Vagina (tissue), 2 donors: ENCODE measurements around the gene MRC2.

Experiments
- CTCF ChIP-seq, 3 experiments: fragments of 450-650 bp in 2 of 3; fragments of 200-600 bp in 1 of 3; sonication (generic) in 1 of 3; IDR thresholded peaks; one replicate each; pipeline ENCODE4 v1.5.1; 2017 to 2019; ENCODE audit warnings: antibody characterized with exemption in 3 of 3, mild to moderate bottlenecking in 2 of 3, moderate library complexity in 2 of 3
- POLR2A ChIP-seq, 2 donors: fragments of 450-650 bp; IDR thresholded peaks; one replicate each; pipeline ENCODE4 v1.6.1; 2017; ENCODE audit warnings: antibody characterized with exemption in 2 of 2, mild to moderate bottlenecking in 2 of 2, moderate library complexity in 2 of 2

- TF ChIP-seq CTCF (IDR thresholded peaks at IDR 0.05) (no peak), POLR2A (IDR thresholded peaks at IDR 0.05) (no peak)
Measured at GRCh38 chr17:62723842-62724241, 96.4 kb downstream of the MRC2 start.
